ENCODE results near the gene P2RY2.
"Not testable (repeated sequence)": the region's sequence is repeated elsewhere in the genome, so short reads cannot be mapped to it uniquely, and the experiment has no call there.

Gene P2RY2

DNA sequence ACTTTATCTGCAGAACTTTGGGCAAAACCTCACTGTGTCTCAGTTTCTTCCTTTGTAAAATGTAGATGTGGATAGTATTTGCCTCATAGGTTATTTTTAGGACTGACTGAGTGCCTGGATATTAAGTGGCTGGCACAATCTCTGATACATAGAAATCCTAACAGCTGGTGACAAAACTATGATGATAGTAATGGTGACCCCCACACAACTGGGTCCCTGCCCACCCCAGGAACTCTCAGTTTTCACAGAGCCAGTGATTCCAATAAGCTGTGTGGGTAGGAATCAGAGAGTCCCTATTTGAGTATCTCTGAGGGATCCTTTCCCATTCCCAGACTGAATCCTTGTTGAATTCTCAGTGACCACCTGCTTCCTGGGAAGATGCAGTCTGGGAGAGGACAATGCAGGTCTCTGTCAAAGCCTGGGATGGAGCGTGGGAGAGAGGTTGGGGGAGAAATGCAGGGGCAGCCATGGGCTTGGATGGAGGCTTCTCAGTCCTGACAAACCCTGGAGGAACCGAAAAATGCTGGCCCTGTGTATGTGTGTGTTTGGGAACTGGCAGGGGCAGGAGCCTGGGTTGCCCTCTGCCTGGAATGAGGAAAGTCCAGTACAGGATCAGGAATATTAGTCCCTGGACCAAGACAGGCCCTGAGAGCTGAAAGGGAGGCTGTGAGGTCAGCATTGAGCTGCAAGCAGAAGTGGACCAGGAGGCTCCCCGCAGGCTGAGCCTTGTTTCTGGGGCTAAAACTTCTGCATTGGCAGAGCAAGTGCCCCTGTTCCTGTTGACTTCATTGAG lies 48.0 kb downstream of the P2RY2 start:
- no peak for DNase-seq (ENCODE audit: low read depth in 2 of 3, low spot score in 2 of 3)

GRCh38 chr11:73266646-73267020 lies 48.6 kb downstream of the P2RY2 start:
- DNase-seq (ENCODE audit: low read depth in 2 of 3, low spot score in 2 of 3): no peak

DNA sequence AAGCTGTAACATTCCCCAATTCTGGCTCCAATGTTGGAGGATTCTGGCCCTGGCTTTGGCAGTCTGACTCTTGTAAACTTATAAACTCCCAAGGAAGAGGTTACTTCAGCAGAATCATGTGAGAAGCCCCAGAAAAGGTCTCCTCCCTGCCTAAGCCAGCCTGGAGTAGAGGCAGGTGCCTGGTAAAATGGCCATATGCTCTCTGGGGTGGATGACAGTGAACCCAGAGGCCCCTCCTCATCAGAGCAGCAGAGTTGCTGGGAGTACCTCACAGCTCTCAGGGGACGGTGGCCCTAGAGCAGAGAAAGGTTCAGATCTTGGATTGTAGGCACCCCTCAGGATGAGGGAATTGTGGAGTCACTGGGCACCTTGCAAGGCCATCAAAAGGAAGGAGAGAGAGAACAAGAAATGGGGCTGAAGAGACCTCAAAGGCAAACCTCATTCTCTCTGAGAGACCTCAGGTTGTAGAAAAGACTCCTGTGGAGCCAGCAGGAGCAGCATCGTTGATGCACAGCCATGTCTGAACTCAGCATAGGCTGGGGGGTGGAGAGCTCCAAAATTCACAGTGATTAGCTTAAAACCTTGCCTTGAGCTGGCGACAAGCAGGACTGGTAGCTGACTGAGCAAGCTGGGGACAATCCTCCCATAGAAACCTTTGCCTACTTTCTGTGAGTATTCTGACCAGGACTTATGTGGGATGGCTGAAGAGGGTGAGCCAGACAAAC lies 49.2 kb downstream of the P2RY2 start:
- no peak for DNase-seq (ENCODE audit: low read depth in 2 of 3, low spot score in 2 of 3)

- DNase-seq (ENCODE audit: low read depth in 2 of 3, low spot score in 2 of 3): no peak
Measured at GRCh38 chr11:73267906-73268540, 49.9 kb downstream of the P2RY2 start.

GRCh38 chr11:73268671-73269271 lies 50.7 kb downstream of the P2RY2 start:
- no peak for DNase-seq (ENCODE audit: low read depth in 2 of 3, low spot score in 2 of 3)

DNA sequence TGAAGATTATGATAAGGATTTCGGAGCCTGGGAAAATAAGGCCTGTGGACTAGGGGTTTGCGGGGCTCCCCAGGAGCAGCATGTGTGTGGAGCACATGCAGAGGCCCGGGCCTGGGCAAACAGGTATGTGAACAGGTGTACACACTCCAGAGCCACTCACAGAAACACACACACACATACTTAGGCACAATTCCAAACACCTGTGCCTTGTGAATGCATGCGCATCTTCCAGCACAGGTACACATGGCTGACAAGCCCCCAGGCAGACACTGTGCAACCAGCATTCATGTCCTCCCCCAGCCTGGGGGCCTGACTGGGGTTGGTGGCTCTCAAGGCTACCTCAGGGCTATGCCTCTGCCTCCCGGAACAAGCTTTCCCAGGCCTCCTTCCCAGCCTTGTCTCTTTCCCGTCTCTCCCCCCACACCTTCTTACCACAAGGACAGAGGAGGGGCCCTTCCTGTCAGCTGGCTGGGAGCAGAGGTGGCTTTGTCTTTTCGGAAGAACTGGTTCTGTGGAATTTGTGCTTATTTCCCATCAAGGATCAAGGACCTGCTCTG lies 51.5 kb downstream of the P2RY2 start:
- DNase-seq (ENCODE audit: low read depth in 2 of 3, low spot score in 2 of 3): no peak

- DNase-seq (ENCODE audit: low read depth in 2 of 3, low spot score in 2 of 3): no peak
Measured at GRCh38 chr11:73270016-73270854, 52.2 kb downstream of the P2RY2 start.

DNA sequence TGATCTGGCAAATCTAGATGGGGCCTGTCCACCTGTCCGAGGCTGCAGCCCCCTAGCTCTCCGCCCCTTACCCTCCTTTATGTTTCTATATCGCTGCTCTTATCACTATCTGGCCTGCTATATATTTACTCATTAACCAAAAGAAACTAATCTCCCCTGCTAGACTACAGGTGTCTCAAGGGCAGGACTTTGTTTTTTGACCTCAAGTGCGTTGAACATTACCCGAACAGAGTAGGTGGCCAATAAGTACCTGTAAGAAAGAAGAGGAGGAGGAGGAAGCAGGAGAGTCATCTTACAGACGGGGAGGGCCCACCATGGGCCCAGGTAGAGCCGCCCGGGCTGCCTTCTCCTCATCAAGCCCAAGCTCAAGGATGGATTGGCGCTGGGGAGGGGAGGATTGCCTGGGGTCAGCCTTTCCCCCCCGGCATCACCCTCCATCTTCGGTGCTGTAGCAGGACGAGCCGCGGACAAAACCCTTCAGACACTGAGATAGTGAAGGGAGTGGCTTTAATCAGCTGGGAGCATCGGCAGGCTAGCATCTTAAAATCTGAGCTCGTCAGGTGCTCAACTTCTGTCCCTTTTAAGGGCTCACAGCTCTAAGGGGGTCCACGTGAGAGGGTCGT lies 52.9 kb downstream of the P2RY2 start:
- DNase-seq (ENCODE audit: low read depth in 2 of 3, low spot score in 2 of 3): no peak

- not testable (repeated sequence) for DNase-seq (ENCODE audit: low read depth in 2 of 3, low spot score in 2 of 3)
Measured at GRCh38 chr11:73271478-73271865, 53.4 kb downstream of the P2RY2 start.

- no peak for DNase-seq (ENCODE audit: low read depth in 2 of 3, low spot score in 2 of 3)
Measured at GRCh38 chr11:73271936-73272679, 54.0 kb downstream of the P2RY2 start, which contains the start of gene P2RY6. TSS of gene P2RY6 (plus strand) at chr11:73272338. CDS start at chr11:73296519, 24,181 bp downstream.

- DNase-seq (ENCODE audit: low read depth in 2 of 3, low spot score in 2 of 3): no peak
Measured at GRCh38 chr11:73272680-73273038, 54.6 kb downstream of the P2RY2 start.

- DNase-seq (ENCODE audit: low read depth in 2 of 3, low spot score in 2 of 3): no peak
Measured at GRCh38 chr11:73273222-73273895, 55.3 kb downstream of the P2RY2 start.

- DNase-seq (ENCODE audit: low read depth in 2 of 3, low spot score in 2 of 3): not testable (repeated sequence)
Measured at GRCh38 chr11:73274191-73274590, 56.1 kb downstream of the P2RY2 start.

- no peak for DNase-seq (ENCODE audit: low read depth in 2 of 3, low spot score in 2 of 3)
Measured at GRCh38 chr11:73274722-73275380, 56.8 kb downstream of the P2RY2 start.

DNA sequence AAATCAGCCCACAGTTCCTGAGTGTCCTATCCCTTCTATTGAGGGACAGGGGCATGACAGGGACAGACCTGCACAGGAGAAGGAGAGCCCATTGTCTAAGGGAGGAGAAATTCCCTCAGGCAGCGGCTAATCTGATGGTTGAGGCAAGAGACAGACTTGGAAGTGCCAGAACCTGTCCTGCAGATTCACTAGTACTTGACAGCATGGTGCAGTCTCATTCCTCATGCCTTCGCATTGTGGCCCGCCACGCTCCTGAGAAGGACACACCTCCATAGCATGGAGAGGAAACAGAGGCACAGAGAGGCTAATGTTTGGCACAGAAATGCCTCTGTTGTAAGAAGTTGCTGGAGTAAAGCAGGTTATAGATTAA lies 57.3 kb downstream of the P2RY2 start:
- no peak for DNase-seq (ENCODE audit: low read depth in 2 of 3, low spot score in 2 of 3)

- no peak for DNase-seq (ENCODE audit: low read depth in 2 of 3, low spot score in 2 of 3)
Measured at GRCh38 chr11:73277467-73277866, 59.4 kb downstream of the P2RY2 start.

DNA sequence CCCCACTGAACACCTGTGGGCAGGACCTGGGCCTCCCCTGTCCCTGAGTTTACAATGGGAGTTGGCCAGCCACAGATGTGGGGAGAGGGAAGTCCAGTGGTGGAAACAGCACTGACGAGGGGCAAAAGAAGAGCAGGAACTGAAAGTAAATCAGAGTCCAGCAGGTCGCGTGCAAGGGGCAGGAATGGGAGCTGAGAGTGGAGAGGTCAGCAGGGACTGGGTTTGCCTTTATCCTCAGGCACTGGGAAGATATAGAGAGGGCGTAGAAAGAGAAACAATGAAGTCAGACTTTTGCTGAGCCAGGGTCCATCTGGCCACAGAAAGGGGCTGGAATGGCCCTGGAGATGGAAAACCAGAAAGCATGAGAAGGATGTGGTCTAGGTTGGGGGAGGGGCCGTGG lies 62.5 kb downstream of the P2RY2 start:
- no peak for DNase-seq (ENCODE audit: low read depth in 2 of 3, low spot score in 2 of 3)

DNA sequence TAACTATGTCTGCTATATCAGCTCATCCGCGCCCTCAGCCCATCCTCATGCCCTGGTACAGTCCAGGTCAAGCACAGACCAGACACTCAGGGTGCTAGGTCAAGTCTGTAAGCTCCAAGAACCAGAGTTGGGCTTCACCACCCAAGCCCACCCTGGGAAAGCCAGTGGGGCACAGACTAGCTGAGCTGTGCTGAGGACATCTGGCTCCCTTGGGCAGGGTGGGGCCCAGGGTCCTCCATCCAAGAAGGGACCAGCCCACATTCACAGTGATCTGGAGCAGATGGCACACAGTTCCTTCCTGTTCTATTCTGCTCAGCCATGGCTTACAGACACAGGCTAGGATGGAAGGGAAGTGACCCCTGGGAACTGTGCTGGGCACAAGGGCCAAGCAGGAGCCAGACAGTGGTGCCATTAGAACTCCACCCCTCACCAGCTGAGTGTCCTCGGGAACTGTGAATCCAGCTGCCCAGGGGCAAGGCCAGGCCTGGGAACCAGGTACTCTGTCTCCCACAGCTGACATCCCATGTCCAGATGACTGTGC lies 63.2 kb downstream of the P2RY2 start:
- DNase-seq (ENCODE audit: low read depth in 2 of 3, low spot score in 2 of 3): no peak
